Neuronal stem cell (in vitro differentiated cells): ENCODE measurements around the gene C16orf90.
"Not testable (repeated sequence)": the region's sequence is repeated elsewhere in the genome, so short reads cannot be mapped to it uniquely, and the experiment has no call there.

Experiments used
- DNase-seq: peaks from one replicate; pipeline ENCODE4 v3.0.0-alpha.2; 2013; ENCODE audit warnings: low spot score
- H2AFZ ChIP-seq: one replicate; pipeline ENCODE4 v1.6.1; 2013; ENCODE audit warnings: mild to moderate bottlenecking, low read length, inconsistent platforms
- H2AK5ac ChIP-seq: 2 replicates; pipeline ENCODE4 v1.6.1; 2013; ENCODE audit warnings: low read depth, mild to moderate bottlenecking, inconsistent platforms, low read length, moderate library complexity, mixed read lengths
- H2BK120ac ChIP-seq: 2 replicates; pipeline ENCODE4 v1.6.1; 2013; ENCODE audit warnings: low read depth, mild to moderate bottlenecking, inconsistent platforms, low read length, moderate library complexity, mixed read lengths
- H2BK12ac ChIP-seq: one replicate; pipeline ENCODE4 v1.6.1; 2013; ENCODE audit warnings: low read length, inconsistent platforms
- H2BK15ac ChIP-seq: 2 replicates; pipeline ENCODE4 v1.6.1; 2013; ENCODE audit warnings: mild to moderate bottlenecking, low read length, inconsistent platforms, mixed read lengths
- H2BK5ac ChIP-seq: one replicate; pipeline ENCODE4 v1.6.1; 2013; ENCODE audit warnings: inconsistent platforms, mild to moderate bottlenecking, low read length, moderate library complexity
- H3K14ac ChIP-seq: one replicate; pipeline ENCODE4 v1.6.1; 2013; ENCODE audit warnings: low read length, inconsistent platforms
- H3K18ac ChIP-seq: 2 replicates; pipeline ENCODE4 v1.6.1; 2013; ENCODE audit warnings: low read length, inconsistent platforms
- H3K23ac ChIP-seq: 2 replicates; pipeline ENCODE4 v1.6.1; 2013; ENCODE audit warnings: low read depth, mild to moderate bottlenecking, mixed read lengths, low read length, inconsistent platforms; ENCODE audit not compliant: poor library complexity
- H3K27ac ChIP-seq: replicated peaks from 3 replicates; pipeline ENCODE4 v1.5.1; 2013; ENCODE audit warnings: low read length, inconsistent platforms
- H3K27me3 ChIP-seq, 3 experiments: 2 replicates each; pipeline ENCODE4 v1.6.1; 2013; ENCODE audit warnings: low read length in 3 of 3, mild to moderate bottlenecking in 2 of 3, inconsistent platforms in 1 of 3, low read depth in 1 of 3, mixed read lengths in 1 of 3, moderate library complexity in 1 of 3; ENCODE audit not compliant: control insufficient read depth in 3 of 3, insufficient read depth in 3 of 3
- H3K36me3 ChIP-seq, 2 donors: replicated peaks in 1 of 2; 2 replicates each; pipeline ENCODE4 v1.6.1; 2013; ENCODE audit warnings: low read length in 2 of 2; ENCODE audit not compliant: control insufficient read depth in 2 of 2, insufficient read depth in 2 of 2
- H3K4ac ChIP-seq: 2 replicates; pipeline ENCODE4 v1.6.1; 2013; ENCODE audit warnings: inconsistent platforms, mild to moderate bottlenecking, low read length, moderate library complexity
- H3K4me1 ChIP-seq, 2 donors: 1 replicate in 1 of 2; 2 replicates in 1 of 2; pipeline ENCODE4 v1.6.1; 2013; ENCODE audit warnings: low read length in 2 of 2, low read depth in 1 of 2; ENCODE audit not compliant: control insufficient read depth in 2 of 2, insufficient read depth in 1 of 2
- H3K4me2 ChIP-seq: one replicate; pipeline ENCODE4 v1.6.1; 2013; ENCODE audit warnings: mild to moderate bottlenecking, low read length, inconsistent platforms; ENCODE audit not compliant: insufficient read depth, poor library complexity, severe bottlenecking
- H3K4me3 ChIP-seq, 2 donors: 2 replicates each; pipeline ENCODE4 v1.5.1; 2013; ENCODE audit warnings: low read length in 2 of 2, mild to moderate bottlenecking in 2 of 2, inconsistent platforms in 1 of 2, moderate library complexity in 1 of 2
- H3K79me1 ChIP-seq: one replicate; pipeline ENCODE4 v1.6.1; 2013; ENCODE audit warnings: low read depth, mild to moderate bottlenecking, inconsistent platforms, low read length, moderate library complexity
- H3K9ac ChIP-seq: one replicate; pipeline ENCODE4 v1.6.1; 2013; ENCODE audit warnings: mild to moderate bottlenecking, low read depth, low read length, inconsistent platforms; ENCODE audit not compliant: poor library complexity
- H3K9me3 ChIP-seq, 2 donors: replicated peaks in 1 of 2; 2 replicates each; pipeline versions ENCODE3 to v1.6.1; 2013; ENCODE audit warnings: low read length in 2 of 2, mild to moderate bottlenecking in 2 of 2, inconsistent platforms in 1 of 2, low read depth in 1 of 2, mixed read lengths in 1 of 2, moderate library complexity in 1 of 2; ENCODE audit not compliant: control insufficient read depth in 2 of 2, insufficient read depth in 1 of 2
- H4K8ac ChIP-seq: one replicate; pipeline ENCODE4 v1.6.1; 2013; ENCODE audit warnings: low read depth, mild to moderate bottlenecking, inconsistent platforms, low read length, moderate library complexity
- H4K91ac ChIP-seq: one replicate; pipeline ENCODE4 v1.6.1; 2013; ENCODE audit warnings: low read length, low read depth, mild to moderate bottlenecking, inconsistent platforms; ENCODE audit not compliant: poor library complexity
- WGBS, 2 donors: extraction: QIAGEN DNeasy Blood & Tissue Kit; methylation state at CpG; one replicate each; pipeline ENCODE4 v1.1.7; 2013; ENCODE audit warnings: missing lambda C conversion rate in 2 of 2, mixed read lengths in 1 of 2; ENCODE audit not compliant: insufficient read length in 2 of 2, insufficient replicate concordance in 1 of 2; ENCODE audit errors: extremely low coverage in 2 of 2; 5-methylcytosine and 5-hydroxymethylcytosine counted together

Gene C16orf90

GRCh38 chr16:3501412-3501761, 6.1 kb upstream of the C16orf90 start:
- H3K36me3 ChIP-seq = peaks cover 2 to 20% of the 10 kb centered on the region in 2 donors
- H3K14ac ChIP-seq, H3K79me1 ChIP-seq, DNase-seq, H2BK12ac ChIP-seq, H2AK5ac ChIP-seq, H2BK120ac ChIP-seq, H2BK15ac ChIP-seq, H3K9me3 ChIP-seq, H3K4ac ChIP-seq, H3K27me3 ChIP-seq, H3K23ac ChIP-seq, H3K9ac ChIP-seq, H2BK5ac ChIP-seq, H4K91ac ChIP-seq, H3K18ac ChIP-seq, H3K4me1 ChIP-seq, H4K8ac ChIP-seq: not testable (repeated sequence)
- H3K4me2 ChIP-seq = peak overlapping the region; percentile 54
- no CpG with 5 or more reads among the region's 24 CpGs for WGBS, 2 donors
- peak overlapping the region; percentile 82 to 87 for H3K4me3 ChIP-seq
- H3K27ac ChIP-seq = peak overlapping the region; percentile 72
- peak overlapping the region; percentile 93 for H2AFZ ChIP-seq

DNA sequence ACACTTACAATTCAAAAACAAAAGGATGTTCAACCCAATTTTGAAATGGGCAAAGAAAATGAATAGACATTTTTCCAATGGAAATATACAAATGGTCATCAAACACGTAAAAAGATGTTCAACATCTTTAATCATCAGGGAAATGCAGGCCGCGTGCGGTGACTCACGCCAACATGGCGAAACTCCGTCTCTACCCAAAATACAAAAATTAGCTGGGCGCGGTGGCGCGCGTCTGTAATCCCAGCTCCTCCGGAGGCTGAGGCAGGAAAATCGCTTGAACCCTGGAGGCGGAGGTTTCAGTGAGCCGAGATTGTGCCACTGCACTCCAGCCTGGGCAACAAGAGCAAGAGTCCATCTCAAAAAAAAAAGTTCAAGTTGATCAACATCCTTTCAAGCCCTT, 3.7 kb upstream of the C16orf90 start:
- Histone ChIP-seq H3K9ac (no peak overlapping the region), H2BK5ac (no peak overlapping the region), H3K23ac (no peak overlapping the region), H3K27me3 (no peaks in the 10 kb centered on the region), H2AFZ (no peak overlapping the region), H2BK15ac (no peak overlapping the region), H3K4me3 (no peak overlapping the region), H3K27ac (no peak overlapping the region), H3K79me1 (peaks cover 3% of the 10 kb centered on the region), H3K4me1 (peaks cover 0 to 4% of the 10 kb centered on the region in 2 donors), H3K4me2 (no peak overlapping the region), H4K8ac (no peak overlapping the region), H2BK120ac (no peak overlapping the region), H3K9me3 (no peaks in the 10 kb centered on the region), H3K36me3 (no peaks in the 10 kb centered on the region), H2BK12ac (no peak overlapping the region), H3K4ac (no peak overlapping the region), H3K18ac (no peak overlapping the region), H2AK5ac (no peak overlapping the region), H4K91ac (no peak overlapping the region), H3K14ac (no peak overlapping the region)
- WGBS, 2 donors = no CpG with 5 or more reads among the region's 16 CpGs
- no peak for DNase-seq

- H3K9me3 ChIP-seq = no peaks in the 10 kb centered on the region
- no peak overlapping the region for H2BK12ac ChIP-seq
- no peak overlapping the region for H2BK5ac ChIP-seq
- H2BK120ac ChIP-seq = no peak overlapping the region
- no peak for DNase-seq
- no peak overlapping the region for H3K23ac ChIP-seq
- H3K4ac ChIP-seq = no peak overlapping the region
- H3K27ac ChIP-seq = no peak overlapping the region
- no peak overlapping the region for H2AK5ac ChIP-seq
- H3K79me1 ChIP-seq = peaks cover 5% of the 10 kb centered on the region
- no peak overlapping the region for H3K14ac ChIP-seq
- H3K4me3 ChIP-seq = no peak overlapping the region
- H3K27me3 ChIP-seq = no peaks in the 10 kb centered on the region
- H3K4me2 ChIP-seq = no peak overlapping the region
- no peaks in the 10 kb centered on the region for H3K36me3 ChIP-seq
- no peak overlapping the region for H4K8ac ChIP-seq
- no peak overlapping the region for H2BK15ac ChIP-seq
- no CpG with 5 or more reads among the region's 4 CpGs for WGBS, 2 donors
- H3K9ac ChIP-seq = no peak overlapping the region
- H3K18ac ChIP-seq = no peak overlapping the region
- peaks cover 0 to 4% of the 10 kb centered on the region in 2 donors for H3K4me1 ChIP-seq
- H2AFZ ChIP-seq = no peak overlapping the region
- H4K91ac ChIP-seq = no peak overlapping the region
Observed at GRCh38 chr16:3497771-3498170, 2.5 kb upstream of the C16orf90 start.

GRCh38 chr16:3496386-3496785, 1.1 kb upstream of the C16orf90 start:
- no peak overlapping the region for H4K8ac ChIP-seq
- H3K4ac ChIP-seq = no peak overlapping the region
- H4K91ac ChIP-seq = no peak overlapping the region
- H2BK120ac ChIP-seq = no peak overlapping the region
- no peak overlapping the region for H2BK15ac ChIP-seq
- no CpG with 5 or more reads among the region's 30 CpGs for WGBS, 2 donors
- no peaks in the 10 kb centered on the region for H3K36me3 ChIP-seq
- H3K4me1 ChIP-seq = no peaks in the 10 kb centered on the region
- no peak overlapping the region for H3K4me3 ChIP-seq
- H3K23ac ChIP-seq = peak overlapping the region; percentile 65
- no peaks in the 10 kb centered on the region for H3K27me3 ChIP-seq
- no peak overlapping the region for H3K9ac ChIP-seq
- H2AK5ac ChIP-seq = no peak overlapping the region
- H3K79me1 ChIP-seq = peaks cover 5% of the 10 kb centered on the region
- H2BK5ac ChIP-seq = no peak overlapping the region
- DNase-seq = no peak
- H3K9me3 ChIP-seq = peaks cover 0 to 2% of the 10 kb centered on the region in 2 donors
- H3K14ac ChIP-seq = no peak overlapping the region
- no peak overlapping the region for H3K4me2 ChIP-seq
- no peak overlapping the region for H3K18ac ChIP-seq
- H3K27ac ChIP-seq = no peak overlapping the region
- no peak overlapping the region for H2AFZ ChIP-seq
- no peak overlapping the region for H2BK12ac ChIP-seq
